Ovary (tissue), 9 donors: ENCODE results near the gene PDZRN3. TPM values are rescaled to one million over a fixed set of nuclear protein-coding genes. Genes with fewer than 3 reads are reported as not detected.
A peak's percentile ranks its signal among the peaks of the same experiment; 100 is the strongest.

ENCODE experiments used
- DNase-seq, 5 donors: peaks; one replicate each; pipeline ENCODE4 v3.0.0-alpha.2; 2019 to 2020
- H3K27ac ChIP-seq, 2 donors: fragments of 200-600 bp; one replicate each; pipeline versions ENCODE4 v1.5.1 to v1.8.0; 2019 to 2022
- H3K27me3 ChIP-seq: fragments of 200-600 bp; one replicate; pipeline ENCODE4 v1.8.0; 2022
- H3K36me3 ChIP-seq: fragments of 200-600 bp; sonication (generic); one replicate; pipeline ENCODE4 v1.5.1; 2019
- H3K4me1 ChIP-seq: one replicate; pipeline ENCODE4 v1.8.1; 2013; ENCODE audit warnings: mild to moderate bottlenecking, moderate library complexity; ENCODE audit not compliant: insufficient read depth
- H3K4me3 ChIP-seq: fragments of 200-600 bp; sonication (generic); one replicate; pipeline ENCODE4 v1.5.1; 2017
- H3K9me3 ChIP-seq, 2 donors: fragments of 200-600 bp in 1 of 2; sonication (generic) in 1 of 2; one replicate each; pipeline versions ENCODE4 v1.5.1 to v1.8.1; 2013 to 2019; ENCODE audit warnings: mild to moderate bottlenecking in 1 of 2, moderate library complexity in 1 of 2
- EP300 ChIP-seq: sonication (generic); formaldehyde crosslinking; IDR thresholded peaks from one replicate; pipeline ENCODE4 v1.6.1; 2017; ENCODE audit warnings: antibody characterized with exemption
- POLR2A ChIP-seq: fragments of 450-650 bp; IDR thresholded peaks from one replicate; pipeline ENCODE4 v1.6.1; 2017; ENCODE audit warnings: antibody characterized with exemption, mild to moderate bottlenecking, moderate library complexity
- WGBS, 3 donors: extraction: QIAGEN DNeasy Blood & Tissue Kit in 1 of 3; methylation state at CpG; one replicate each; pipeline versions ENCODE4 v1.1.5 to v1.1.7; 2013 to 2017; 5-methylcytosine and 5-hydroxymethylcytosine counted together
- intact Hi-C, 4 donors: fragments of 100-400 bp; cut with DNase I; formaldehyde crosslinking; loops; one replicate each; pipeline versions ENCODE4 v1.11.0 to v1.15.1; 2022 to 2023
- polyA plus RNA-seq, 2 donors: library from polyadenylated mRNA; stranded (reverse); fragments of 200-250 nt in 1 of 2; fragments of 350-450 nt in 1 of 2; fragmentation: Illumina TruSeq in 1 of 2; extraction: RNeasy Lipid Tissue Mini Kit (QIAGEN cat#74804) in 1 of 2; gene quantifications; one replicate each; pipeline ENCODE4 v1.2.3, GENCODE V29; 2013 to 2014
- total RNA-seq, 7 donors: library from RNA; depleted of rRNA in 2 of 7; stranded (reverse); fragments of >200 nt in 2 of 7; fragmentation: NEBNext Ultra II Directional in 3 of 7; extraction: Animal tissue kit (Norgen Biotek cat#: 25700) in 3 of 7; gene quantifications; one replicate each; pipeline versions ENCODE4 v1.1.0 to v1.2.4, GENCODE V29; 2016 to 2023
- TF ChIP-seq, protein P1 (sequence below), 3 donors: fragments of 450-650 bp in 2 of 3; fragments of 200-600 bp in 1 of 3; IDR thresholded peaks; one replicate each; pipeline versions ENCODE4 v1.5.1 to v1.8.0; 2016 to 2022; ENCODE audit warnings: antibody characterized with exemption in 3 of 3, mild to moderate bottlenecking in 1 of 3
- donor health status: DM: no; HTN: no; CAD: no; lungs with moderate emphysema.
- donor health status: DM: no; HTN: no; CAD: no.
- donor health status: Bipolar disorder and iron deficiency.
- donor health status: DM: yes; HTN: yes; CAD: no.
- donor health status: DM: no; HTN: no; CAD: no.
- donor health status: DM: yes; HTN: yes; CAD: no.

The PDZRN3 gene
- total and polyA plus RNA-seq, 9 donors: 68.1 to 161 (median 102) TPM

DNA sequence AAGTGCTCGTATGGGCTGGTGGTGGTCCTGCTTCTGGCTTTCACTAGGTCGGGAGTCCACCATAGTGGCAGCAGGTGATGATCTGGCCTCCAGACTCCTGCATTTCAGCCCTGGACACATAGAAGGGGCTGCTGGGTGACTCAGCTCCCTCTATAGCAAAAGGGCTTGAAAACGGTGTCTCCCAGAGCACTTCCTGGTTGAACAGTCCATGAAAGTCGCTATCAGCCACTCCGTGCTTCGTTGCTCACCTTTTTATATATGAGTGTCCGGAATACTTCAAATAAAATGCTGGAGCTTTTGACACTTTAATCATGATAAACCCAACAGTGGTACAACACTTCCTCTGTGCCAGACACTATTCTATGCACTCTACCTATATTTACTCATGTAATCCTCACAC is 213.2 kb downstream of the PDZRN3 start:
- Histone ChIP-seq H3K9me3 (no peaks in the 10 kb centered on the region), H3K27ac (peak overlapping the region in 1 of 2 donors; percentile 26), H3K4me1 (peaks cover 23% of the 10 kb centered on the region), H3K27me3 (no peaks in the 10 kb centered on the region), H3K36me3 (no peaks in the 10 kb centered on the region), H3K4me3 (no peak overlapping the region)
- TF ChIP-seq POLR2A (no peak), EP300 (no peak)
- TF ChIP-seq, protein P1, sequence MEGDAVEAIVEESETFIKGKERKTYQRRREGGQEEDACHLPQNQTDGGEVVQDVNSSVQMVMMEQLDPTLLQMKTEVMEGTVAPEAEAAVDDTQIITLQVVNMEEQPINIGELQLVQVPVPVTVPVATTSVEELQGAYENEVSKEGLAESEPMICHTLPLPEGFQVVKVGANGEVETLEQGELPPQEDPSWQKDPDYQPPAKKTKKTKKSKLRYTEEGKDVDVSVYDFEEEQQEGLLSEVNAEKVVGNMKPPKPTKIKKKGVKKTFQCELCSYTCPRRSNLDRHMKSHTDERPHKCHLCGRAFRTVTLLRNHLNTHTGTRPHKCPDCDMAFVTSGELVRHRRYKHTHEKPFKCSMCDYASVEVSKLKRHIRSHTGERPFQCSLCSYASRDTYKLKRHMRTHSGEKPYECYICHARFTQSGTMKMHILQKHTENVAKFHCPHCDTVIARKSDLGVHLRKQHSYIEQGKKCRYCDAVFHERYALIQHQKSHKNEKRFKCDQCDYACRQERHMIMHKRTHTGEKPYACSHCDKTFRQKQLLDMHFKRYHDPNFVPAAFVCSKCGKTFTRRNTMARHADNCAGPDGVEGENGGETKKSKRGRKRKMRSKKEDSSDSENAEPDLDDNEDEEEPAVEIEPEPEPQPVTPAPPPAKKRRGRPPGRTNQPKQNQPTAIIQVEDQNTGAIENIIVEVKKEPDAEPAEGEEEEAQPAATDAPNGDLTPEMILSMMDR (IDR thresholded peaks at IDR 0.05): no peak
- intact Hi-C loops: no loop called here
- WGBS, 3 donors: 88 to 94% (median 89%) methylated on average over 7 of the region's 7 CpGs
- DNase-seq: no peak

DNA sequence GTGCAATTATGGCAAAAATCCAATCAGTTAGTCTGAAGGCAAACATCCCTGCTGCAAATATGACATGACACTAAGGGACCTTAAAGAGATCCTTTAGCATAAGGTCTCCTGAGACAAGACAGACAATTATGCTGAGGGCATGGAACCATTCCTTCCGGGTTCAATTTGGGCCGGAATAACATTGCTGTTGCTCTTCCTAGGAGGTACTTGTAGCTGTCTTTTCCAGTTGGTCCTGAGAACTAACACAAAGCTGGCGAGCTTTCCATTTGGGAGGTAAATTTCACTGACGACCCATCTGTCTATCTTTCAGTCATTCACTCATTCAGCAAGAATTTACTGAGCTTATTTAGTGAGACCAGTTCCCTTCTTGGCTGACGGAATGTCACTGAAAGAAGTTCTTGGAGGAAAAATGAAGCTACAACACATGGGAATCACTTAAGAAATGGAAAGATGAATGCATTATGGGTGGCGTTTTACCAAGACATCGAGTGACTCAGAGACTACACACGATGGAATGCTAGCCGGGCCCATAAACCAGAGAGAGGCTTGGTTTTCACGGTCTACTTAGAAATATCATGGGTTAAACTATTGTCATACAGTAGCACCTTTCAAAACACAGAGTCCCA is 215.5 kb downstream of the PDZRN3 start:
- H3K4me1 ChIP-seq: peaks cover 28% of the 10 kb centered on the region
- intact Hi-C loops: no loop called here
- TF ChIP-seq POLR2A (no peak), EP300 (no peak)
- TF ChIP-seq, protein P1 (IDR thresholded peaks at IDR 0.05): no peak
- no peaks in the 10 kb centered on the region for H3K36me3 ChIP-seq
- no peaks in the 10 kb centered on the region for H3K9me3 ChIP-seq
- H3K4me3 ChIP-seq: no peak overlapping the region
- no peak overlapping the region for H3K27ac ChIP-seq
- 82 to 83% (median 82%) methylated on average over 10 of the region's 10 CpGs for WGBS, 3 donors
- no peaks in the 10 kb centered on the region for H3K27me3 ChIP-seq
- DNase-seq: no peak

DNA sequence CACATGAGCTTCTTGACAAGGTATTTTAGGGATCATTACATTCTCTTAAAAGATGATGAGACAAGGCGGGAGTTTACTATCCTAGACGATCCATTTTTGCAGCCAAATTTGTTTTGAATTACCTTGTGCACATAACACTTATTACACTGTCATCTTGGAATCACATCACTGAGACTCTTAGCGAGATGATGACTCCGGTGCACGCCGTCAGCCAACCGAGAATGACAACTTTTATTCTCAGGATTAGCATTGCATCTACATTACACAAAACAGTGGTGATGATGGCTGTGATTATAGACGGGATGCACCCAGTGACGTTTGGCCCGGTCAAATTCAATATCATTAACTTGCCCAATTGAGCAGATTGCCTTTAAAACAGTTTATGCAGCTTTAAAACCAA is 216.1 kb downstream of the PDZRN3 start:
- Histone ChIP-seq H3K36me3 (no peaks in the 10 kb centered on the region), H3K4me1 (peaks cover 31% of the 10 kb centered on the region), H3K4me3 (no peak overlapping the region), H3K27ac (no peak overlapping the region), H3K9me3 (no peaks in the 10 kb centered on the region), H3K27me3 (no peaks in the 10 kb centered on the region)
- intact Hi-C loops: no loop called here
- TF ChIP-seq POLR2A: no peak
- TF ChIP-seq, protein P1 (IDR thresholded peaks at IDR 0.05): no peak
- no peak for TF ChIP-seq EP300
- WGBS, 3 donors: 86 to 88% (median 88%) methylated on average over 10 of the region's 10 CpGs
- DNase-seq: no peak

DNA sequence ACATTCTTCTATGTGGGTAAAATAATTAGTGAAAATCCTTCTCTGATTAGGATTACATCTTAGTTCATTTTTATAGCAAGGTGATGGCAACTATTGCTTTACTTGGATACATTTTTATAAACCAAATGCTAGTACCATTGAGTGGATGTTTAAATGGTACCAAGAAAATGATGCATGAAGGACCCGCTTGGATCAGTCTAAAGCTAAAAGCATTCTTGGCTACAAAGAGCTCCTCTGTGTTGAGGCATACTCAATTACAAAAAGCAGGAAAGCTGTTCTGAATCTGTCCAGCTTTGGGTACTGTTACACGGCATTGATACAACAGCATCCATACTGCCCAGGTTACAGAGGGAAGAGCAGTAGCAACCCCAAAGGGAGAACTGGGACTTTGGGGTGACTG is 217.2 kb downstream of the PDZRN3 start:
- peak overlapping the region in 1 of 2 donors; percentile 37 for H3K27ac ChIP-seq
- no peaks in the 10 kb centered on the region for H3K36me3 ChIP-seq
- TF ChIP-seq POLR2A (no peak), EP300 (no peak)
- TF ChIP-seq, protein P1 (IDR thresholded peaks at IDR 0.05): no peak
- no peak for DNase-seq
- H3K9me3 ChIP-seq: no peaks in the 10 kb centered on the region
- H3K4me1 ChIP-seq: peaks cover 29% of the 10 kb centered on the region
- WGBS, 3 donors: 74 to 85% (median 79%) methylated on average over 2 of the region's 2 CpGs
- intact Hi-C loops: no loop called here
- no peak overlapping the region for H3K4me3 ChIP-seq
- no peaks in the 10 kb centered on the region for H3K27me3 ChIP-seq
